Measurements from ENCODE around the gene PHLDA1.

- TF ChIP-seq POLR2A (IDR thresholded peaks at IDR 0.05) (no peak), CTCF (IDR thresholded peaks at IDR 0.05) (no peak)
Measured at GRCh38 chr12:76047060-76047459, 15.5 kb upstream of the PHLDA1 start.

Data from transverse colon (tissue), 3 donors.